CD4-positive, CD25-positive, alpha-beta regulatory T cell (primary cell): ENCODE measurements around the gene CEBPA. TPM values are rescaled to one million over a fixed set of nuclear protein-coding genes. Genes with fewer than 3 reads are reported as not detected.
A peak's percentile ranks its signal among the peaks of the same experiment; 100 is the strongest.

Experiments
- ATAC-seq, 2 donors: fragments of 150-1000 bp; cut with Tn5 transposase; one replicate each; pipeline ENCODE4 v1.10.0; 2021; ENCODE audit warnings: low read depth in 2 of 2, moderate number of reproducible peaks in 2 of 2, moderate library complexity in 1 of 2
- DNase-seq, 3 donors: peaks; one replicate each; pipeline versions ENCODE4 v3.0.0 to v3.0.0-alpha.2; 2012 to 2022; ENCODE audit warnings: mixed read lengths in 1 of 3
- H3K27ac ChIP-seq: one replicate; pipeline ENCODE4 v1.7.0; 2013; ENCODE audit warnings: mild to moderate bottlenecking, low read length; ENCODE audit not compliant: insufficient read depth, poor library complexity, severe bottlenecking
- H3K27me3 ChIP-seq: one replicate; pipeline ENCODE4 v1.7.0; 2013; ENCODE audit warnings: low read length; ENCODE audit not compliant: control insufficient read depth, insufficient read depth
- H3K36me3 ChIP-seq: one replicate; pipeline ENCODE4 v1.7.0; 2013; ENCODE audit warnings: mild to moderate bottlenecking, low read length, moderate library complexity; ENCODE audit not compliant: control insufficient read depth, insufficient read depth
- H3K4me1 ChIP-seq: 2 replicates; pipeline ENCODE4 v1.7.0; 2013; ENCODE audit warnings: mild to moderate bottlenecking, low read length; ENCODE audit not compliant: insufficient read depth, control insufficient read depth, poor library complexity, severe bottlenecking
- H3K4me3 ChIP-seq: one replicate; pipeline ENCODE4 v1.7.0; 2013; ENCODE audit warnings: low read depth, mild to moderate bottlenecking, low read length, moderate library complexity
- H3K9me3 ChIP-seq, 2 experiments: 1 replicate in 1 of 2; 2 replicates in 1 of 2; pipeline ENCODE4 v1.7.0; 2013; ENCODE audit warnings: low read length in 2 of 2, mild to moderate bottlenecking in 1 of 2, moderate library complexity in 1 of 2; ENCODE audit not compliant: control insufficient read depth in 2 of 2
- H3K27ac Mint-ChIP-seq, 3 donors: one replicate each; pipeline ENCODE4 v1.8.0; 2020 to 2022; ENCODE audit warnings: mild to moderate bottlenecking in 3 of 3, mixed read lengths in 3 of 3, moderate library complexity in 2 of 3
- H3K27me3 Mint-ChIP-seq: one replicate; pipeline ENCODE4 v1.8.0; 2022; ENCODE audit warnings: mild to moderate bottlenecking, mixed read lengths
- H3K36me3 Mint-ChIP-seq: one replicate; pipeline ENCODE4 v1.8.0; 2020; ENCODE audit warnings: mixed read lengths
- H3K4me1 Mint-ChIP-seq, 4 donors: one replicate each; pipeline ENCODE4 v1.8.0; 2020 to 2022; ENCODE audit warnings: mixed read lengths in 4 of 4, mild to moderate bottlenecking in 1 of 4
- H3K4me3 Mint-ChIP-seq, 4 donors: one replicate each; pipeline ENCODE4 v1.8.0; 2020 to 2022; ENCODE audit warnings: mild to moderate bottlenecking in 4 of 4, mixed read lengths in 4 of 4, moderate library complexity in 3 of 4
- H3K9me3 Mint-ChIP-seq, 7 donors: one replicate each; pipeline ENCODE4 v1.8.0; 2020 to 2022; ENCODE audit warnings: mixed read lengths in 7 of 7, mild to moderate bottlenecking in 3 of 7, moderate library complexity in 2 of 7
- polyA plus RNA-seq, 4 donors: library from polyadenylated mRNA; unstranded; fragments of 300-500 nt; fragmentation: Illumina TruSeq; gene quantifications; one replicate each; pipeline ENCODE4 v1.2.3, GENCODE V29; 2021
- total RNA-seq: library from RNA; stranded (reverse); gene quantifications from one replicate; pipeline ENCODE4 v1.2.3, GENCODE V29; 2022

Gene CEBPA
- total and polyA plus RNA-seq, 5 donors from 2014 or later = 0.72 to 3.8 (median 1.8) TPM

- Mint-ChIP-seq H3K27me3 (no peaks in the 10 kb centered on the region), H3K9me3 (no peaks in the 10 kb centered on the region), H3K36me3 (no peaks in the 10 kb centered on the region), H3K27ac (no peak overlapping the region), H3K4me1 (peaks cover 4 to 15% (median 9%) of the 10 kb centered on the region in 4 donors), H3K4me3 (no peak overlapping the region)
- DNase-seq (no peak), ATAC-seq (no peak)
- H3K4me1 ChIP-seq = peaks cover 4% of the 10 kb centered on the region
- H3K36me3 ChIP-seq = no peaks in the 10 kb centered on the region
- no peak overlapping the region for H3K4me3 ChIP-seq
- no peak overlapping the region for H3K27ac ChIP-seq
- H3K9me3 ChIP-seq = no peaks in the 10 kb centered on the region
- H3K27me3 ChIP-seq = no peaks in the 10 kb centered on the region
Measured at GRCh38 chr19:33275559-33275932, 26.8 kb downstream of the CEBPA start.

- no peaks in the 10 kb centered on the region for H3K27me3 ChIP-seq
- no peak overlapping the region for H3K4me3 Mint-ChIP-seq
- H3K36me3 Mint-ChIP-seq = no peaks in the 10 kb centered on the region
- H3K4me1 Mint-ChIP-seq = peaks cover 0 to 8% (median 3%) of the 10 kb centered on the region in 4 donors
- H3K27me3 Mint-ChIP-seq = no peaks in the 10 kb centered on the region
- H3K9me3 ChIP-seq = no peaks in the 10 kb centered on the region
- no peak overlapping the region for H3K4me3 ChIP-seq
- no peak for DNase-seq
- H3K36me3 ChIP-seq = no peaks in the 10 kb centered on the region
- peaks cover 3% of the 10 kb centered on the region for H3K4me1 ChIP-seq
- no peak for ATAC-seq
- no peak overlapping the region for H3K27ac Mint-ChIP-seq
- H3K9me3 Mint-ChIP-seq = no peaks in the 10 kb centered on the region
- no peak overlapping the region for H3K27ac ChIP-seq
Measured at GRCh38 chr19:33274663-33275558, 27.4 kb downstream of the CEBPA start.

DNA sequence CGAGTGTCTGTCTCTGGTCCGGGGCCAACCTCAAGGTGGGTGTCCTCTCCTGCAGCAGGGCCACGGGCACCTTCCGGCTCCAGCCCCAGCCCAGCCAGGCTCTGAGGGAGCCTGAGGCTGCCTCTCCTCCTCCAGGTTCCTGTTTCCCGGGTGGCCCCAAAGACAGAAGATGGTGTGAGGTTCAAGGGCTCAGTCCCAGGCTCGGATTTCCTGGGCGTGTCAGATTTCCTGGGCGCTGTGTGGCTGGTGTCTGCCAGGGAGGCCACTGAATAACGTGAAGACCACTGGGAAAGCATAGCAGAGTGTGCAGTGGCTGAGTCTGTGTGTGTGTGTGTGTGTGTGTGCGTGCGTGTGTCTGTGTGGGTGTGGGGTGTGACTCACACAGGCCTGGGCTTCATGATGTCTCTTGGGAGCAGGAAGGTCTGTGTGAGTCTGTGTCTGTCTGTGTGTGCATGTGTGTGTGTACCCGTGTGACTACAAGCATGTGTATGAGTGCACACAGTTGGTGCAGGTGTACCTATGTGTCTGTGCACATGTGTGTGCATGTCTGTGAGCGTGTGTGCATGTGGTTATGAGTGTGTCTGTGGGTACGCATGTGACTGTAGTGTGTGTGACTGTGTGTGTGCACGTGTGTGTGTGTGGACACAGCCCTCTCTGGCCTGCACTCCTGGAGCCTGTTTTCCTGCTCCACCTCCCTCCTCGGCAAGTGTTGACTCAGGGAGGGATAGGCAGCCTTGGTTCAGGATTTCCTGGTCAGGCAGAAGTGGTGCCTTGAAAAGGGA lies 28.3 kb downstream of the CEBPA start:
- peaks cover 0 to 8% (median 3%) of the 10 kb centered on the region in 4 donors for H3K4me1 Mint-ChIP-seq
- Histone ChIP-seq H3K9me3 (no peaks in the 10 kb centered on the region), H3K27ac (no peak overlapping the region), H3K36me3 (no peaks in the 10 kb centered on the region), H3K4me1 (peaks cover 3% of the 10 kb centered on the region), H3K27me3 (no peaks in the 10 kb centered on the region), H3K4me3 (no peak overlapping the region)
- no peaks in the 10 kb centered on the region for H3K27me3 Mint-ChIP-seq
- ATAC-seq = peak; percentile 24 to 44
- H3K9me3 Mint-ChIP-seq = no peaks in the 10 kb centered on the region
- peak overlapping the region in 1 of 3 donors; percentile 94 for H3K27ac Mint-ChIP-seq
- no peaks in the 10 kb centered on the region for H3K36me3 Mint-ChIP-seq
- peak in 1 of 3 donors; percentile 24 for DNase-seq
- no peak overlapping the region for H3K4me3 Mint-ChIP-seq

- no peak overlapping the region for H3K4me3 Mint-ChIP-seq
- H3K27ac ChIP-seq = no peak overlapping the region
- H3K36me3 Mint-ChIP-seq = no peaks in the 10 kb centered on the region
- DNase-seq (no peak), ATAC-seq (no peak)
- peaks cover 0 to 8% (median 3%) of the 10 kb centered on the region in 4 donors for H3K4me1 Mint-ChIP-seq
- no peaks in the 10 kb centered on the region for H3K36me3 ChIP-seq
- no peaks in the 10 kb centered on the region for H3K9me3 Mint-ChIP-seq
- H3K27me3 Mint-ChIP-seq = no peaks in the 10 kb centered on the region
- no peak overlapping the region for H3K27ac Mint-ChIP-seq
- H3K4me3 ChIP-seq = no peak overlapping the region
- no peaks in the 10 kb centered on the region for H3K27me3 ChIP-seq
- peaks cover 3% of the 10 kb centered on the region for H3K4me1 ChIP-seq
- H3K9me3 ChIP-seq = no peaks in the 10 kb centered on the region
Measured at GRCh38 chr19:33273065-33273736, 29.1 kb downstream of the CEBPA start.

- no peak for DNase-seq
- H3K4me3 ChIP-seq = no peak overlapping the region
- Mint-ChIP-seq H3K9me3 (no peaks in the 10 kb centered on the region), H3K36me3 (no peaks in the 10 kb centered on the region), H3K4me1 (peaks cover 0 to 8% (median 3%) of the 10 kb centered on the region in 4 donors), H3K27ac (no peak overlapping the region), H3K27me3 (no peaks in the 10 kb centered on the region), H3K4me3 (no peak overlapping the region)
- H3K36me3 ChIP-seq = no peaks in the 10 kb centered on the region
- H3K27ac ChIP-seq = no peak overlapping the region
- ATAC-seq = no peak
- H3K4me1 ChIP-seq = peaks cover 3% of the 10 kb centered on the region
- no peaks in the 10 kb centered on the region for H3K9me3 ChIP-seq
- H3K27me3 ChIP-seq = no peaks in the 10 kb centered on the region
Measured at GRCh38 chr19:33271246-33272021, 30.9 kb downstream of the CEBPA start.

GRCh38 chr19:33270769-33271168 lies 31.6 kb downstream of the CEBPA start:
- H3K27me3 ChIP-seq = no peaks in the 10 kb centered on the region
- ATAC-seq = no peak
- no peaks in the 10 kb centered on the region for H3K36me3 ChIP-seq
- no peak overlapping the region for H3K4me3 ChIP-seq
- H3K36me3 Mint-ChIP-seq = no peaks in the 10 kb centered on the region
- no peak overlapping the region for H3K4me3 Mint-ChIP-seq
- H3K4me1 ChIP-seq = peaks cover 3% of the 10 kb centered on the region
- no peaks in the 10 kb centered on the region for H3K9me3 ChIP-seq
- H3K27ac ChIP-seq = no peak overlapping the region
- H3K9me3 Mint-ChIP-seq = no peaks in the 10 kb centered on the region
- DNase-seq = no peak
- H3K4me1 Mint-ChIP-seq = peaks cover 0 to 8% (median 3%) of the 10 kb centered on the region in 4 donors
- H3K27me3 Mint-ChIP-seq = no peaks in the 10 kb centered on the region
- no peak overlapping the region for H3K27ac Mint-ChIP-seq

- peaks cover 0 to 4% (median 1%) of the 10 kb centered on the region in 4 donors for H3K4me1 Mint-ChIP-seq
- ATAC-seq = peak in 1 of 2 donors; percentile 7
- H3K27ac ChIP-seq = no peak overlapping the region
Measured at GRCh38 chr19:33269016-33269415, 33.3 kb downstream of the CEBPA start.

More at GRCh38 chr19:33269016-33269415, 33.3 kb downstream of the CEBPA start:
- no peaks in the 10 kb centered on the region for H3K27me3 ChIP-seq
- Mint-ChIP-seq H3K27me3 (no peaks in the 10 kb centered on the region), H3K27ac (no peak overlapping the region), H3K36me3 (no peaks in the 10 kb centered on the region), H3K9me3 (no peaks in the 10 kb centered on the region), H3K4me3 (no peak overlapping the region)
- H3K9me3 ChIP-seq = no peaks in the 10 kb centered on the region
- no peaks in the 10 kb centered on the region for H3K36me3 ChIP-seq
- H3K4me3 ChIP-seq = no peak overlapping the region
- DNase-seq = no peak
- peaks cover 3% of the 10 kb centered on the region for H3K4me1 ChIP-seq
